ENCODE data around the gene PANX3.

- TF ChIP-seq TAF1 (IDR thresholded peaks at IDR 0.05; ENCODE audit: low read depth) (no peak), CTCF (IDR thresholded peaks at IDR 0.05; ENCODE audit: poor library complexity, severe bottlenecking) (no peak), RAD21 (conservative IDR thresholded peaks at IDR 0.05) (no peak), EP300 (conservative IDR thresholded peaks at IDR 0.05; ENCODE audit: poor library complexity, severe bottlenecking) (no peak)
These were observed 13.6 kb upstream of the PANX3 start for GRCh38 chr11:124597626-124598025.

Measured in neural cell (in vitro differentiated cells).